ENCODE data around the gene TBC1D19.

DNA sequence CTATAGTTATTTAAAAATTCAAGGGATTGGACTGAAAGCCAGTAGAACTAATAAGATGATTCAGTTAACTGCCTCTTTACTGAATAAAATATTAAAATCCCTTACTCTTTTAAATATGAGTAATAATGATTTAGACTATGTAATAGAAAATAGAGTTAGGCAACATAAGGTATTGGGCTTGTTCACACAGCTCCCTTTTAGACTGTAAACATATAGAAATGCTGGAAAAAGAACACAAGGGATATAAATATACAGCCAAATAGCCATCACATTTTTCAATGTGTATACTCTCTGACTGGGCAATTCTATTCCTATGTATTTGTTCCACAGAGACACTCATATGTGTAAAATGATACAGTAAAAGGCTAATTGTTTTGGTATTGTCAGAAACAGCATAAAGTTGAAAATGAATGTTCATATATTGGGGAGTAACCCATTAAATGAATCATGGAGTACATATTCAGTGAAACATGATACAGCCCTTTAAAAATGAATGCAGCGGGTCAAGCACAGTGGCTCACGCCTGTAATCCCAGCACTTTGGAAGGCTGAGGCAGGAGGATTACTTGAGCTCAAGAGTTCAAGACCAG is 129.8 kb downstream of the TBC1D19 start:
- TF ChIP-seq, protein P1, sequence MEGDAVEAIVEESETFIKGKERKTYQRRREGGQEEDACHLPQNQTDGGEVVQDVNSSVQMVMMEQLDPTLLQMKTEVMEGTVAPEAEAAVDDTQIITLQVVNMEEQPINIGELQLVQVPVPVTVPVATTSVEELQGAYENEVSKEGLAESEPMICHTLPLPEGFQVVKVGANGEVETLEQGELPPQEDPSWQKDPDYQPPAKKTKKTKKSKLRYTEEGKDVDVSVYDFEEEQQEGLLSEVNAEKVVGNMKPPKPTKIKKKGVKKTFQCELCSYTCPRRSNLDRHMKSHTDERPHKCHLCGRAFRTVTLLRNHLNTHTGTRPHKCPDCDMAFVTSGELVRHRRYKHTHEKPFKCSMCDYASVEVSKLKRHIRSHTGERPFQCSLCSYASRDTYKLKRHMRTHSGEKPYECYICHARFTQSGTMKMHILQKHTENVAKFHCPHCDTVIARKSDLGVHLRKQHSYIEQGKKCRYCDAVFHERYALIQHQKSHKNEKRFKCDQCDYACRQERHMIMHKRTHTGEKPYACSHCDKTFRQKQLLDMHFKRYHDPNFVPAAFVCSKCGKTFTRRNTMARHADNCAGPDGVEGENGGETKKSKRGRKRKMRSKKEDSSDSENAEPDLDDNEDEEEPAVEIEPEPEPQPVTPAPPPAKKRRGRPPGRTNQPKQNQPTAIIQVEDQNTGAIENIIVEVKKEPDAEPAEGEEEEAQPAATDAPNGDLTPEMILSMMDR (conservative IDR thresholded peaks at IDR 0.05; ENCODE audit: low read depth, low read length): no peak
- TF ChIP-seq EZH2phosphoT487 (IDR thresholded peaks at IDR 0.05; ENCODE audit: borderline replicate concordance, low read length) (no peak), EZH2 (IDR thresholded peaks at IDR 0.05; ENCODE audit: low read length, unreplicated experiment) (no peak)

All from PC-3 (cell line).